HG03280 (cell line): Measurements from ENCODE around the gene SGK1.
"Not testable (repeated sequence)": the region's sequence is repeated elsewhere in the genome, so short reads cannot be mapped to it uniquely, and the experiment has no call there.

Experiments
- ATAC-seq: cut with Tn5 transposase; IDR thresholded peaks from one replicate; pipeline ENCODE4 v1.9.1; 2021; ENCODE audit warnings: mild to moderate bottlenecking, moderate library complexity; ENCODE audit not compliant: unreplicated experiment

The SGK1 gene

DNA sequence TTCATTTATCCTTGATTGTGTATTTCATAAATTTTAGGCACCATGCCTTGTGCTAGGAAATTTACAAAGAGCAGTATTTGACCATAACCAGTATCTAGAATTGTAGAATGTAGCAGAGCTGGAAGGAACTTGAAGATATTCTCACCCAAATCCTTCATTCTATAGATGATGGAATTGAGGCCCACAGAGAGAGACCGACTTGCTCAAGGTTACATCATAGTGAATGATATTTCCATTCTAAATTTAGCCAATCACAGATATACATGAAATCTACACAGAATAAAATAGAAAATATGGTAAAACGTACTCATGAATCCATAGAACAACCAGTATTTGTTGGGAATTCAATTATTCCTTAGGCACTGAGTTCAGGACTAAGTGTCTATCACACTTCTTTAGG is 10.9 kb upstream of the SGK1 start:
- ATAC-seq, result no peak

DNA sequence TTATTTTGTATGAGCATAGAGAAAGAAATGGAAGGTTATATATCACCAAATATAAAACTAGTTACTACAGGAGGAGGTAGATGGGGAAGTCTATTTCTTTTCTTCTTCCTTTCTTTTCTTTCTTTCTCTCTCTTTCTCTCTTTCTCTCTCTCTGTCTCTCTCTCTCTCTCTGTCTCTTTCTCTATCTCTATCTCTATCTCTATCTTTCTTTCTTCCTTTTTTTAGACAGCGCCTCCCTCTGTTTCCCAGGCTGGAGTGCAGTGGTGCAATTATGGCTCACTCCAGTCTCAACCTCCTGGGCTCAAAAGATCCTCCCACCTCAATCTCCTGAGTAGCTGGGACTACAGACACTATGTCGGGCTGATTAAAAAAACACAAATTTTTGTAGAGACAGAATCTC is 10.2 kb upstream of the SGK1 start:
- ATAC-seq, result no peak

GRCh38 chr6:134326192-134326591 is 8.3 kb upstream of the SGK1 start:
- ATAC-seq, result not testable (repeated sequence)

- no peak for ATAC-seq
These were observed 6.9 kb upstream of the SGK1 start for GRCh38 chr6:134324766-134325165.

DNA sequence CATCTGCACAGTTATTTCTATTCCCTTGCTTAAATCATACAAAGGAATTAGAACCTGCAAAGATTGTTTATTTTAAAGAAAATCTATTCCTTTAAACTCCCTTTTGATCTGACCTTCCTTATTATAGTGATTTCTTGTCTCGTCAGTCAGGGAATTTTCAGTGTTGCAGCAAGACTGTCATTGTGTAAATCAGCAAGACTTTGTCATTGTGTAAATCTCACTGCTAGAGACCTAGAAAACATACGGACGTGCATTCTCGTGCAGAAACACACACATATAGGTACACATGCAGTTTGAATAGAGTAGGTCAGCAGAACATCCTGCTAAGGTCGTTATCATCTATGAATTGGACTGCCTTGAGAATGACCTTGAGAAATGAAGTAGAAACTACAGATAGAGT is 6.2 kb upstream of the SGK1 start:
- ATAC-seq, result no peak

GRCh38 chr6:134323698-134324097 is 5.8 kb upstream of the SGK1 start:
- ATAC-seq, result no peak

DNA sequence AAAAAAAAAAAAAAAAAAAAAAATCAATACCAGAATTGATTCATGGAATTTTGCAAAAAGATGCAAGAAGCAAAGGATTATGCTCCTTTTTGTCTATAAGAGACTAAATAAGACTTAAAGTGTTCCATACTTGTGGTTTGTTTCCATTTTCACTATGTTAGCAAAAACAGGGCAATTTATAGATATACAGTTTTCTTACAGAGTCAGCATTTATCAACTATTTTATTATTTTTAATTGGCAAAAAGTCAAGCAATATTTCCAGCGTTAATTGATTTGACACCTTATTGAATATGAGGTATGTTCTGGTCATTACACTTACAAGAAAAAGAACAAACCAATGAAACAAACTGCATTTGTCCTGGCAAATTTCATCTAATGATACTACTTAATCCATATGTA is 5.4 kb upstream of the SGK1 start:
- no peak for ATAC-seq

DNA sequence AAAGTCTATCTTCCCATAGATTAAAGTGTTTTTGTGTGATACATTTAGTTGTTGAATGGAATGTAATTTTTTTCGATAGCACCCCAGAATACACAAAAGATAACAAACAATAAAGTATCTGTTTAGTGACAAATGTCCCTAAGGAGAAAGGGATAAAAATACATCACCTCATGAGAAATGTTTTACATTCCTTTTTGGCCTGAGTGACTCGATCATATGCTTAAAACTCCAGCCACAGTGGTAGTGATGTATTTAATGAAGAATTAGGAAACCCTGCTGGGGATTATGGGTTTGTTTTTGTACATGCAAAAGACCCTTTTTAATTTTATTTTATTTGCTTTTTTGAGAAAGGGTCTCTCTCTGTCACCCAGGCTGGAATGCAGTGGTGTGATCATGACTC is 4.3 kb upstream of the SGK1 start:
- no peak for ATAC-seq

DNA sequence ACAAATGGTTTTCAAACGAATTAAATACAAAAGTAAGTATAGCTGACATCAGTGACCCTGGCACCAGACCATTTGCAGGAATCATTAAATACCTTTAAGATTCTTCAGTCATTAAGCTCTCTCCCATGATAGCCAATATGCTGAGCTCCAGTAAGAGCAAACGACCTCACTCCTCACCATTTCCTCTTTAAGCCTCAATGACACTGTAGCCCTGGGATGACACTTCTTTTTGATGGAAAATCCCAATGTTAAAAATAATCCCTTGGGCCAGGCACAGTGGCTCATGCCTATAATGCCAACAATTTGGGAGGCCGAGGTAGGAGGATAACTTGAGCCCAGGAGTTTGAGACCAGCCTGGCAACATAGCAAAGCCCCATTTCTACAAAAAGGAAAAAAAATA is 3.3 kb upstream of the SGK1 start:
- ATAC-seq, result no peak

DNA sequence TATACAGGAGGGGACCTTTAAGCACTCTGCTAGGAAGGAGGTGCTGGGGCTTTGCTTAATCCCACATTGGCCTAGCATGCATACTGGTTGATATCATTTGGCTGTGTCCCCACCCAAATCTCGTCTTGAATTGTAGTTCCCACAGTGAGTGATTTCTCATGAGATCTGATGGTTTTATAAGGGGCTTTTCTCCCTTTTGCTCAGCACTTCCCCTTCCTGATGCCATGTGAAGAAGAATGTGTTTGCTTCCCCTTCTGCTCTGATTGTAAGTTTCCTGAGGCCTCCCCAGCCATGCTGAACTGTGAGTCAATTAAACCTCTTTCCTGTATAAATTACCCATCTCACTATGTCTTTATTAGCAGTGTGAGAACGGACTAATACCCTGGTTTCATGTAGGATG is 1.8 kb upstream of the SGK1 start:
- not testable (repeated sequence) for ATAC-seq

GRCh38 chr6:134318974-134319281 is 1.0 kb upstream of the SGK1 start:
- no peak for ATAC-seq

DNA sequence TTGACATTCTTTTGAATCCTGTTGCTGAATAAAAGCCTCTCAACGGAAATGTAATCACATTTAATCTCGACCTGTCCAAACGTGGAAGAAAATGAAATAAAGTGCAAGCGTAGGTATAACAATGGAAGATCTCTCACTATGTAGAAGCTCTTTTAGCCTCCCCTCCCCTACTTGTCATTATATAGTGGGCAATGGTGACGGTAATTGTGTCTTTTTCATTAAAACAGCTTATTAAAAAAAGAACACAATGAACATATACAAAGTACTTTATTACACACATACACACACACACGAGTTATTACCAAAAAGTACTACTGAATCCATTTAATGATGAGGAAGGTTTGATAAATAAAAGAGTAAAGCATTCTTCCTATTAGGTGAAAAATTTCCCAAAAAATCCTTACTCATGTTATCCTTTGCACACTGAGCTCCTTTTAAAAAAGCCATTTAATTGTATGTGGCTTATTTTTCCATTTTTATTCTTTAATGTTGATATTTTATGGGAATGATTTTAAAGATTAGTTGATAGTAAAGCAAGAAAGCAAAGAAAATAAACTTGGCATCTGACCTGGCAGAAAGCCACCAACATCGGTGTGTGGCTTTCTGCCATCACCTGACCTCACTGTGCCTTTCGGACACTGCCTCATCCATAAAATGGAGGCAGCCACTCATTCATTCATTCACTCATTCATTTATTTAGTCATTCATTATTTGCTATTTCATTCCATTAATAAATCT is 493 bp upstream of the SGK1 start:
- no peak for ATAC-seq

GRCh38 chr6:134316733-134317431 is 1.0 kb downstream of the SGK1 start:
- no peak for ATAC-seq

DNA sequence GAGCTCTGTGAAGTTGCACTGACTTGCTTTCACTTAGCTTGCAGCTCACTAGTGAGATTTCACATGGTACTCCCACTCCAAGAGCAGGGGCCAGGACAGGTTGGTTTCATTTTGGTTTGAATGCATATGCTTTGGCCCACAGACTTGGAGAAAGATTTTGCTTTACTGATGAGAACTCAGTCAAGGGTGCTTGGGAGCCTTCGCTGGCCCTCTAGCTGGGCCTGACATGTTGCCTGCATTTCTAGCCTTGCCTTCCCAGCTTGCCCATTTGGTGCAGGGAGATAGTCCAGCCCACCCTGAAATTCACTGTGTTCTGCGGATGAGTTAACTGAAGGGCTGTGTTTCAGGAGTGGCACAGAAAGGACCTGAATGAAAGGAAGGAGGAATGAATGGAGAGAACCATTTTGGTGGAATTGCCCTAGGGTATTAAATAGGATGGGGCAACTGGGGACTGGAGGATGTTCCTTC is 1.9 kb downstream of the SGK1 start:
- ATAC-seq, result no peak

DNA sequence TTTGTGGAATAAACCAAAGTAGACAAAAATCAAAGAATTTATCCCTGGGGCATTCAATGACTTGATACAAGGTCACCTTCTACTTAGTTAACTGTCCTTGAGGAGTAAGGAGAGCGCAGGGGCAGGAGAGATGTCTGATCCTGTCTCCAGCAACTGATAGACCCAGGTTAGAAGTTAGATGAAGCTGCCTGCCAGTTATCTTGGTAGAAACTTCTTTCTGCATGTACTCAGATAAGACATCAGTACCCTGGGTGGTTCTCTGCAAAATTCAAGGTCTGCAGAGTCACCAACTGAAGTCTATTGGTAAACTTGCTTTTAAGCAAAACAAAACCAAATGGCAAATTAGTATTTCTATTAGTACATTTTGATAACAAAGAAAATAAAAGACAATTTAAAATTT is 2.7 kb downstream of the SGK1 start:
- ATAC-seq, result no peak

- ATAC-seq, result no peak
These were observed 3.7 kb downstream of the SGK1 start for GRCh38 chr6:134314006-134314821.

DNA sequence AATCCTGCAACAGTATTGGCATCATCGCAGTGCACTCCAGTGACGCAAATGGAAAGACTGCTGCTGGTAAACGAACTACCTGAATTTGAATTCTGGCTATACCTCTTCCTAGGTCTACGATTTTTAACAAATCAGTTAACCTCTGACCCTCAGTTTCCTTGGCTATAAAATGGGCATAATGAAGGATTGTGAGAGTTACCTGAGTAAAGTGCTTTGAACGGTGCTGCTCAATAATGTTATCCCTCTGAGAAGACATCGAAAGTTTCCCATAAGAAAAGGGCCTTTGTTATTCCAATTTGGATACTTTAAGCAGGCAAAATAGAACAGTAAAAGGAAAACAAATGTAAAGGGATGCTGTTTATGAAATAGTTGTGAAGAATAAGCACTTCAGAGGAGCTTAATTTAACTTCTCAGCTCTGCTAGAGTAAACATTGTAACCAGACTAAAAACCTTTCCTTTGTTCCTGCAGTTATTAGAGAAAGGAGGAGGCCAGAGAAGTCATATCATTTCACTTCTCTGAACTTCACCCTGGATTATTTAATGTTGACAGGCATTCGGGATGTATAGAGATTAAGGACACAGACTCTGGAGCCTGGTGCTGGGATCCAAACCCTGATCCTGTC is 5.8 kb downstream of the SGK1 start:
- no peak for ATAC-seq

DNA sequence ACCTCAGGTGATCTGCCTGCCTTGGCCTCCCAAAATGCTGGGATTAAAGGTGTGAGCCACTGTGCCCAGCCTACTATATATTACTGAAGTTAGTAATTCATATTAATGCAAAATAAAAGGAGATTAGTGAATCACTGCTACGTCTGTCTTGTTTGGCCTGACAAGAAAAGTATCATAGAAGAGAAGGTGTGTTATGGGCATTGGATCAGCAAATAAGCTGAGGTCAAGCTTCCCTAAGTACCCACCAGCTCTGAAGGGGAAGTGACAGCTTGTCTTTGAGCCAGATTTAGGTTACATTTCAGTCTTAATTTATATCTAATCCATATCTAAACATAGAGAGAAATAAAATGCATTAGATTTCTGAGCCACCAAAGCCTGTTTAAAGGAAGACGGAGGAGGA is 7.1 kb downstream of the SGK1 start:
- no peak for ATAC-seq

GRCh38 chr6:134309983-134310605 is 7.8 kb downstream of the SGK1 start:
- no peak for ATAC-seq

DNA sequence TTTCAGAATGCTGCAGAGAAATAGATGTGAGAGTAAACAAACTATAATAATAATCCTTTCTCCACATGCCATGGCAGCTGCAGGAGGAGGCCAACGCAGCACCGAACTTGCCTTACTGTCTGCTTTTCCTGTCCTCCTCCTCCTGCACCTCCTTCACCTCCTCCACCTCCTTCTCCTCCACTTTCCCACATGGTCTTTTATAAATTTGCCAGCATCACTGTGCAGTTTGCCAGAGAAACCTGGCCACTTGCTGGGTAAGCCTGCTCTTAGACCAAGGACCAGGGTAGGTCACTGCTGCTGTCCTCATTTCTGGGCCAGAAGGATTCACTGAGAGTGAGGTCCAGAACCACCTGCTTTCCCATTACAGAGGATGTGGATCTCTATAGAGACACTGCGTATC is 8.7 kb downstream of the SGK1 start:
- no peak for ATAC-seq

GRCh38 chr6:134308800-134309199 is 9.1 kb downstream of the SGK1 start:
- no peak for ATAC-seq
